GM13976 (cell line): Measurements from ENCODE around the gene INHA.

ENCODE experiments used
- DNase-seq: peaks from one replicate; pipeline ENCODE4 v3.0.0; 2012; ENCODE audit warnings: low spot score
- in situ Hi-C: fragments of 300-500 bp; cut with MboI; formaldehyde crosslinking; loops from one replicate; pipeline ENCODE4 v1.12.0; 2022; ENCODE audit warnings: low sequenced_read_pairs, mixed read lengths, inconsistent platforms; ENCODE audit not compliant: unreplicated experiment
- TF ChIP-seq, protein P1 (sequence below): IDR thresholded peaks from 2 replicates; pipeline ENCODE4 v1.5.1; 2012; ENCODE audit warnings: borderline replicate concordance, mild to moderate bottlenecking; ENCODE audit not compliant: insufficient read depth; ENCODE audit errors: extremely low read depth, missing control alignments, control extremely low read depth

INHA gene

DNA sequence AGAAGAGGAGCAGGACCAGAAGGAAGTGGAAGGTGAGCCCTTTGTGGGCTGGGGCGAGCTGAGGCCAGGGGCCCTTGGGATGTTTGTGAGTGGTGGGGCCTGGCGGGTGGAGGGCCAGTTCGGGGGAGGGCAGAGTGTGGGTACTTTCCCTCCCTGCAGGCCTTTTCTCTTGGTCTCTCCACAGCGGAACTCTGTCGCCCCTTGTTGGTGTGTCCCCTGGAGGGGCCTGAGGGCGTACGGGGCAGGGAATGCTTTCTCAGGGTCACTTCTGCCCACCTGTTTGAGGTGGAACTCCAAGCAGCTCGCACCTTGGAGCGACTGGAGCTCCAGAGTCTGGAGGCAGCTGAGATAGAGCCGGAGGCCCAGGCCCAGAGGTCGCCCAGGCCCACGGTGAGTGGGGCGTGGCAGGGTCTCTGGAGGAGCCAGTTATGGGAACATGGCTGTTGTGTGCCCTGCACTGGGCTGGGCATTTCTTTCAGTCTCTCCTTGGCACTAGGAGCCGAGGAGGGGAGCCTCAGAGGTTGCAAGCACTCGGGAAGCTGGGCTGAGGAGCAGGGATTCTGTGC, 36.4 kb downstream of the INHA start:
- in situ Hi-C loops: no loop called here

GRCh38 chr2:219609149-219609750, 37.1 kb downstream of the INHA start:
- no peak for DNase-seq
- in situ Hi-C loops: no loop called here
- TF ChIP-seq, protein P1, sequence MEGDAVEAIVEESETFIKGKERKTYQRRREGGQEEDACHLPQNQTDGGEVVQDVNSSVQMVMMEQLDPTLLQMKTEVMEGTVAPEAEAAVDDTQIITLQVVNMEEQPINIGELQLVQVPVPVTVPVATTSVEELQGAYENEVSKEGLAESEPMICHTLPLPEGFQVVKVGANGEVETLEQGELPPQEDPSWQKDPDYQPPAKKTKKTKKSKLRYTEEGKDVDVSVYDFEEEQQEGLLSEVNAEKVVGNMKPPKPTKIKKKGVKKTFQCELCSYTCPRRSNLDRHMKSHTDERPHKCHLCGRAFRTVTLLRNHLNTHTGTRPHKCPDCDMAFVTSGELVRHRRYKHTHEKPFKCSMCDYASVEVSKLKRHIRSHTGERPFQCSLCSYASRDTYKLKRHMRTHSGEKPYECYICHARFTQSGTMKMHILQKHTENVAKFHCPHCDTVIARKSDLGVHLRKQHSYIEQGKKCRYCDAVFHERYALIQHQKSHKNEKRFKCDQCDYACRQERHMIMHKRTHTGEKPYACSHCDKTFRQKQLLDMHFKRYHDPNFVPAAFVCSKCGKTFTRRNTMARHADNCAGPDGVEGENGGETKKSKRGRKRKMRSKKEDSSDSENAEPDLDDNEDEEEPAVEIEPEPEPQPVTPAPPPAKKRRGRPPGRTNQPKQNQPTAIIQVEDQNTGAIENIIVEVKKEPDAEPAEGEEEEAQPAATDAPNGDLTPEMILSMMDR: no peak

More for the DNA sequence above, 36.4 kb downstream of the INHA start:
- DNase-seq: no peak
- TF ChIP-seq, protein P1: no peak

DNA sequence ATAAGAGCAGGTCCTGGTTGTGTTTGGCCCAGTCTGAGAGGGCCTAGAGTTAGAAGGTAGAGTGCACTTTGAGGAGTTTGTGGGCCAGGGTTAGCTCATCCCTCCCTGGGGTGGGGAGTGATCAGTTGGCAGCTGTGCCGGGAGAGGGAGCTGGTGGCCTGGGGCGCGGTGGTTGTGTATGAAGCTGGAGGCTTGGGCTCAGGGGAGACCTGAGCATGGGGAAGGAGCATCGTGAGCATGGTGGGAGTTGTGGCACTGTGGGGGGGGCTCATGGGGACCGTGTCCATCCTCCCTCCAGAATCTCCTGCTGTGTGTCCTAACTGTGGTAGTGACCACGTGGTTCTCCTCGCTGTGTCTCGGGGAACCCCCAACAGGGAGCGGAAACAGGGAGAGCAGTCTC, 39.2 kb downstream of the INHA start:
- in situ Hi-C loops: no loop called here
- TF ChIP-seq, protein P1: no peak
- DNase-seq: no peak

GRCh38 chr2:219611866-219612576, 39.9 kb downstream of the INHA start:
- in situ Hi-C loops: no loop called here
- DNase-seq: no peak
- TF ChIP-seq, protein P1: no peak

DNA sequence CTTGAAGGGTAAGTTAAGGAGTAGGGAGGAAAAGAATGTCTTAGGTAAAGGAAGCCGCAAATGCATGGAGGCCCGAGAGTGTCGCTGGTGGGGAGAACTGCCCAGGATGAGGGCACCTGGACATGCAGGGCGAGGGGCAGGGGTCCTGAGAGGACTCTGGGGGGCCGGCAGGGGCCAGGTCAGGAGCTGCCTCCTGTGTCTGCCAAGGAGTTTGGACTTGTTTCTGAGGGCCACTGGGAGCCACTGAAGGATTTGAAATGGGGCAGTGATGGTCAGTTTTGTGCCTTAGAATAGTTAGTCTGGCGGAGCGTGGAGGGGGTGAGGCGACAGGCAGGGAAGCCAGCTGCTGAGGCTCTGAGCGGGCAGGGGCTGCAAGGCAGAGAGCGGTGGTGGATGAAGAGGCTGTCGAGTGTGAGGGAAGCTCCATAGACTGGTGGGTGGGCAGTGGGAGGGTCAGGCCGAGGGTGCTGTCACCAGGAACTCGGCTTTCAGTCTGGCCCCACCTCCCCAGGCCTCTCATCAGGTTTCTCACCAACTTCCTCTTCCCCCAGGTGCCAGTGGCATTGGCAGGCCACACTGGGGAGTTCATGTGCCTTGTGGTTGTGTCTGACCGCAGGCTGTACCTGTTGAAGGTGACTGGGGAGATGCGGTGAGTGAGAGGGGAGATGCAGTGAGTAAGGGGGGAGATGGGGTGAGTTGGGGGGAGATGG, 40.6 kb downstream of the INHA start:
- in situ Hi-C loops: no loop called here
- TF ChIP-seq, protein P1: no peak
- peak; percentile 43 for DNase-seq

GRCh38 chr2:219613461-219614070, 41.5 kb downstream of the INHA start:
- in situ Hi-C loops: no loop called here
- TF ChIP-seq, protein P1: no peak
- DNase-seq: no peak
